MM.1S (cell line): ENCODE results near the gene TRHDE.

Experiments used
- CTCF ChIP-seq: fragments of 300-600 bp; sonication (generic); IDR thresholded peaks from 2 replicates; pipeline ENCODE4 v1.5.1; 2016; ENCODE audit warnings: antibody characterized with exemption, low read length, mixed read lengths
- EZH2 ChIP-seq: fragments of 300-600 bp; sonication (generic); optimal IDR thresholded peaks from 2 replicates; pipeline ENCODE3; 2017; ENCODE audit warnings: low read depth, mild to moderate bottlenecking, antibody characterized with exemption, low read length, mixed read lengths
- EZH2phosphoT487 ChIP-seq: fragments of 300-600 bp; sonication (generic); IDR thresholded peaks from 2 replicates; pipeline ENCODE4 v1.6.1; 2018; ENCODE audit warnings: antibody characterized with exemption, low read length

GRCh38 chr12:72366255-72366654, 94.1 kb downstream of the TRHDE start:
- no peak for TF ChIP-seq CTCF
- no peak for TF ChIP-seq EZH2phosphoT487
- TF ChIP-seq EZH2 = no peak
